Fibroblast of lung (primary cell): ENCODE measurements around the gene TUBB1. TPM values are rescaled to one million over a fixed set of nuclear protein-coding genes. Genes with fewer than 3 reads are reported as not detected.

Experiments used
- DNase-seq, 2 donors: peaks; one replicate each; pipeline versions ENCODE4 v3.0.0 to v3.0.0-alpha.2; 2010; ENCODE audit warnings: low read depth in 2 of 2
- H2AFZ ChIP-seq: 2 replicates; pipeline ENCODE4 v1.5.1; 2012; ENCODE audit warnings: low read length, control low read depth, inconsistent platforms
- H3K27ac ChIP-seq: 2 replicates; pipeline ENCODE4 v1.5.1; 2011; ENCODE audit warnings: low read length, control low read depth; ENCODE audit not compliant: insufficient read depth
- H3K27me3 ChIP-seq: 2 replicates; pipeline ENCODE4 v1.5.1; 2011; ENCODE audit warnings: mild to moderate bottlenecking, low read length; ENCODE audit not compliant: control insufficient read depth, insufficient read depth
- H3K36me3 ChIP-seq: 2 replicates; pipeline ENCODE4 v1.5.1; 2011; ENCODE audit warnings: low read length; ENCODE audit not compliant: control insufficient read depth, insufficient read depth
- H3K4me1 ChIP-seq: 2 replicates; pipeline ENCODE4 v1.5.1; 2011; ENCODE audit warnings: low read length; ENCODE audit not compliant: control insufficient read depth, insufficient read depth; ENCODE audit errors: extremely low read depth
- H3K4me2 ChIP-seq: 2 replicates; pipeline ENCODE4 v1.5.1; 2011; ENCODE audit warnings: low read length, control low read depth; ENCODE audit not compliant: insufficient read depth; ENCODE audit errors: extremely low read depth
- H3K4me3 ChIP-seq, 4 experiments: fragments of 200-600 bp in 1 of 4; sonication (generic) in 1 of 4; replicated peaks in 1 of 4; 2 replicates each; pipeline ENCODE4 v1.5.1; 2011 to 2016; ENCODE audit warnings: low read length in 4 of 4, low read depth in 3 of 4, mild to moderate bottlenecking in 3 of 4, control low read depth in 2 of 4, inconsistent platforms in 1 of 4, mixed read lengths in 1 of 4; ENCODE audit not compliant: insufficient read depth in 1 of 4; ENCODE audit errors: control extremely low read depth in 1 of 4
- H3K79me2 ChIP-seq: 2 replicates; pipeline ENCODE4 v1.5.1; 2012; ENCODE audit warnings: mild to moderate bottlenecking, low read length, inconsistent platforms; ENCODE audit not compliant: control insufficient read depth, insufficient read depth
- H3K9ac ChIP-seq: 2 replicates; pipeline ENCODE4 v1.5.1; 2011; ENCODE audit warnings: mild to moderate bottlenecking, low read length, control low read depth; ENCODE audit not compliant: insufficient read depth
- H3K9me3 ChIP-seq: 2 replicates; pipeline ENCODE4 v1.5.1; 2012; ENCODE audit warnings: low read depth, low read length; ENCODE audit not compliant: control insufficient read depth, insufficient read depth
- H4K20me1 ChIP-seq: 2 replicates; pipeline ENCODE4 v1.5.1; 2011; ENCODE audit warnings: low read length; ENCODE audit not compliant: control insufficient read depth, insufficient read depth; ENCODE audit errors: extremely low read depth
- CTCF ChIP-seq, 2 donors: IDR thresholded peaks in 1 of 2; conservative IDR thresholded peaks in 1 of 2; 1 replicate in 1 of 2; 2 replicates in 1 of 2; pipeline ENCODE4 v1.5.1; 2011 to 2012; ENCODE audit warnings: low read length in 2 of 2, control low read depth in 1 of 2, inconsistent platforms in 1 of 2, low read depth in 1 of 2, mild to moderate bottlenecking in 1 of 2
- EZH2 ChIP-seq: IDR thresholded peaks from 2 replicates; pipeline ENCODE4 v1.5.1; 2012; ENCODE audit warnings: low read length, control low read depth, mild to moderate bottlenecking; ENCODE audit errors: missing control alignments
- polyA plus RNA-seq, 2 donors: library from polyadenylated mRNA; depleted of rRNA in 1 of 2; stranded (reverse) in 1 of 2; unstranded in 1 of 2; fragments of >200 nt; gene quantifications; 2 replicates each; pipeline ENCODE4 v1.2.1, GENCODE V29; 2011 to 2012; ENCODE audit warnings: missing spikeins in 1 of 2
- total RNA-seq: library from RNA; depleted of rRNA; stranded (reverse); fragments of >200 nt; gene quantifications from 2 replicates; pipeline ENCODE4 v1.2.1, GENCODE V29; 2014

The TUBB1 gene
- total and polyA plus RNA-seq, 2 donors (not counting 1 experiment from before 2014, with no cell fraction given), result under 0.01 TPM; not detected in 1

- Histone ChIP-seq H3K9me3 (no peaks in the 10 kb centered on the region), H3K27ac (no peak overlapping the region), H3K9ac (no peak overlapping the region), H3K4me1 (peaks cover 2% of the 10 kb centered on the region), H2AFZ (no peak overlapping the region), H3K4me2 (no peak overlapping the region), H3K36me3 (peaks cover 26% of the 10 kb centered on the region), H3K27me3 (no peaks in the 10 kb centered on the region), H3K79me2 (no peaks in the 10 kb centered on the region), H4K20me1 (no peaks in the 10 kb centered on the region), H3K4me3 (no peak overlapping the region)
- TF ChIP-seq CTCF (conservative IDR thresholded peaks at IDR 0.05 in 1 of 2, IDR thresholded peaks at IDR 0.05 in 1 of 2; ENCODE audit: low read depth in 1 of 2, low read length in 2 of 2) (no peak), EZH2 (no peak)
- DNase-seq, result no peak
Observed at GRCh38 chr20:58990651-58991445, 28.4 kb upstream of the TUBB1 start.

- Histone ChIP-seq H3K9me3 (no peaks in the 10 kb centered on the region), H2AFZ (no peak overlapping the region), H3K9ac (no peak overlapping the region), H3K4me1 (peaks cover 2% of the 10 kb centered on the region), H3K27ac (no peak overlapping the region), H3K4me2 (no peak overlapping the region), H3K4me3 (no peak overlapping the region), H3K79me2 (no peaks in the 10 kb centered on the region), H4K20me1 (no peaks in the 10 kb centered on the region), H3K36me3 (peaks cover 30% of the 10 kb centered on the region), H3K27me3 (no peaks in the 10 kb centered on the region)
- no peak for DNase-seq
- TF ChIP-seq CTCF (conservative IDR thresholded peaks at IDR 0.05 in 1 of 2, IDR thresholded peaks at IDR 0.05 in 1 of 2; ENCODE audit: low read depth in 1 of 2, low read length in 2 of 2) (no peak), EZH2 (no peak)
Observed at GRCh38 chr20:58991715-58992114, 27.5 kb upstream of the TUBB1 start.

GRCh38 chr20:58992911-58993310 is 26.3 kb upstream of the TUBB1 start:
- DNase-seq, result no peak
- peaks cover 31% of the 10 kb centered on the region for H3K36me3 ChIP-seq
- no peak overlapping the region for H3K9ac ChIP-seq
- no peak overlapping the region for H3K27ac ChIP-seq
- H3K79me2 ChIP-seq, result no peaks in the 10 kb centered on the region
- H3K4me2 ChIP-seq, result no peak overlapping the region
- H3K9me3 ChIP-seq, result no peaks in the 10 kb centered on the region
- no peak overlapping the region for H3K4me3 ChIP-seq
- H4K20me1 ChIP-seq, result no peaks in the 10 kb centered on the region
- no peak overlapping the region for H2AFZ ChIP-seq
- TF ChIP-seq CTCF (conservative IDR thresholded peaks at IDR 0.05 in 1 of 2, IDR thresholded peaks at IDR 0.05 in 1 of 2; ENCODE audit: low read depth in 1 of 2, low read length in 2 of 2), result no peak
- no peak for TF ChIP-seq EZH2
- no peaks in the 10 kb centered on the region for H3K27me3 ChIP-seq
- peaks cover 2% of the 10 kb centered on the region for H3K4me1 ChIP-seq
